Retinal pigment epithelial cell (primary cell): ENCODE measurements around the gene SAMHD1.
A peak's percentile ranks its signal among the peaks of the same experiment; 100 is the strongest.
"Not testable (repeated sequence)": the region's sequence is repeated elsewhere in the genome, so short reads cannot be mapped to it uniquely, and the experiment has no call there.

Source experiments
- DNase-seq: peaks from one replicate; pipeline ENCODE4 v3.0.0-alpha.2; 2010; ENCODE audit warnings: low read depth
- H3K4me3 ChIP-seq: 2 replicates; pipeline ENCODE4 v1.5.1; 2011; ENCODE audit warnings: mild to moderate bottlenecking, low read length, control low read depth, moderate library complexity
- CTCF ChIP-seq: conservative IDR thresholded peaks from 2 replicates; pipeline ENCODE4 v1.5.1; 2011; ENCODE audit warnings: low read depth, low read length, control low read depth, inconsistent platforms

SAMHD1 gene

DNA sequence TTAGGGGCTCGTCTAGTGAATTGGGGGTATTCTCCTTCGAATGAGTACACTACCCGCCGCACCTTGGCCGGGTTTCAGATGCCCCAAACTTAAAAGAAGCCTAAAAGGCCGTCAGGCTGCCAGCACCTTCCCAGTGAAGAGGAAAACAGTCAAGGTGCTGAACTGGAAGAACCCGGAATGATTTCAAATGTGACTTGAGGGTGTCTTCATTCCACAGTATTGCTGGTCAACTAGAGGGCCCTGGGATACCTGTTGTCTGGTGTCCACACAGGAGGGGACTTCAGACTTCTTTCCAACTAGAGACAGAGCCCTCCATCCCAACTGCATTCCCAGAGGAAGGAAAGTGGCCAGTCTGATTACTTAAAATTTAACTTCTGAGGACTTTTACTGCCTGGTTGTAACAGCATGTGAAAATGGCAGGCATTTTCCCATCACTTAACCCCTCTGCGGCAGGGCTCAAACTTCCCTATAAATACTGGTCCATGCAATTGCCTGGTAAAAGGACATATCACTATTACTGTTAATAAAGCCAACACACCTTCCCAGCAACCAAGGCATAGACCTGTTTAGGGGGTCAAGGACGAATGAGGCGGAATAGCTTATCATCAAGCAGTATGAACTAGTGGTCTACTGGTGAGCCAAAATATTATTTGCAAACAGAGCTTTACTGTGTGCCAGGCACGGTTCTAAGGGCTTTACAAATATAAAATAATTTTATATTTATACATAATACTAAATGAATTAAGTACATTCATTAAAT, 651 bp upstream of the SAMHD1 start:
- peak overlapping the region; percentile 92 for H3K4me3 ChIP-seq
- DNase-seq, result no peak
- TF ChIP-seq CTCF, result no peak

DNA sequence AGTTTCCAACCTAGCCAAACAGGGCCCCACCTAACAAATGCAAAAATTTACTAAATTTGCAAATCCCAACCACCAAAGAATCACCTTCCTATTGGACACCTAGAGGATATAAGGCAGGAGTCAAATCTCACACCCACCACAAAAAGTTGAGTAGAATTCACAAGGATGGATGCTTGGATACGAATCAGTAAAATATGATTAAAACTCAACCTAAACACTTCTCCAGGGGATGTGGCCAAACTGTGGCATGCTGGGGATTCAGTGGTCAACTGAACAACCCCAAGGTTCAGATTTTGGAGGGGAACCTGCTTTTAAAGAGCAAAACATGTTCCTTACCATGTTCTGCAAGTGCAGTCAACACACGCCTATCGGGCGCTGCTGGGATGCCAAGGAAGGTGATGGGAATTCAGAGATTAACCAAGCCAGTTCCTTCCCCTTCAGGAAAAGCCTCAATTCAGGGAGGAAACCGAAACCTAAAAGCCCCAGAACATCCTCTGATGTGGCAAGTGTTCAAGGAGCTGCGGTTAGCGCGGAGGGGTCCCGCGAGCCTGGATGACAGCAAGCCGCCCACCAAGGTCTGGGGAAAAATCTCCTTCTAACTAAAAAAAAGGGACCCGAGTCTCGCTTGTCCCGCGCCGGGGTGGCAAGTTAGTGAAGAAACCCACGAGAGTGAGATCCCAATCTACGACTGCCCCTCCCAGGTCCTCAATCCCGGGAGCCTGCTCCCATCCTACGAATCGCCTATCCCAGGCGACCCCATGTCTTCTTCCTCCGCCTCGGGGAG, 902 bp downstream of the SAMHD1 start:
- TF ChIP-seq CTCF, result no peak
- no peak for DNase-seq
- peak overlapping the region; percentile 92 for H3K4me3 ChIP-seq

DNA sequence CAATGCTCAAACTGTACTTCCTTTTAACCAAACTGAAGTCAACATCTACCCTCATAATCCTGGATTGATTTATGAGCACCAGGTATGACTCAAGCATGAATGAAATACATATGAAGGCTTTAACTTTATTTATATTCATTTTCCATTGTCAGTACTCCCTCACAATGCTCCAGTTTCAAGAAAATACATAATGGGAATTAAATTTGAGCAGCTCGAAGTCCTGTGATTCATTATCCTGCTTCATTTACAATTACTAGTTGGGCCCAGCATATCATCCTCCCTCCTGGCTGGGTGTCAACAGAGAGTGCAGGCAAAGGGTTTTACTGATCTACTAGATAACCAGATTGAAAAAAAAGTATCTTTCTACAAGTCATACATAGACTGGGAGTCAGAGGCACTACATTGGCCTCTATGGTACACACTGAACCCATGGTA, 10.1 kb downstream of the SAMHD1 start:
- TF ChIP-seq CTCF, result no peak
- peak; percentile 15 for DNase-seq
- H3K4me3 ChIP-seq, result no peak overlapping the region

DNA sequence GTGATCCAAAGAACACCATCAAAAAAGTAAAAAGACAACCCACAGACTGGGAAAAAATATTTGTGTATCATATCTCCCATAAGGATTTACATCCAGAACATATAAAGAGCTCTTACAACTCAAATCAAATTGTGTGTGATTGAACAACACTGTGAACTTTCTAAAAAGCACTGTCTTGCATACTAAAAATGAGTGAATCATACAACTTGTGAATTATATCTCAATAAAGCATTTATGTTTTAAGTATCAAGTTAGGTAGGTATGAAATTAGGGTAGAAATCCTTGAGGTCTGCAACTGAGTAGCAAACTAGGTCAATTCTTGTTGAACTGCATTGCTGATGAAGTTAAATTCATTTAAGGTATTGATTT, 14.1 kb downstream of the SAMHD1 start:
- no peak overlapping the region for H3K4me3 ChIP-seq
- no peak for DNase-seq
- no peak for TF ChIP-seq CTCF

- not testable (repeated sequence) for DNase-seq
Observed at GRCh38 chr20:36936761-36937401, 14.6 kb downstream of the SAMHD1 start.

DNA sequence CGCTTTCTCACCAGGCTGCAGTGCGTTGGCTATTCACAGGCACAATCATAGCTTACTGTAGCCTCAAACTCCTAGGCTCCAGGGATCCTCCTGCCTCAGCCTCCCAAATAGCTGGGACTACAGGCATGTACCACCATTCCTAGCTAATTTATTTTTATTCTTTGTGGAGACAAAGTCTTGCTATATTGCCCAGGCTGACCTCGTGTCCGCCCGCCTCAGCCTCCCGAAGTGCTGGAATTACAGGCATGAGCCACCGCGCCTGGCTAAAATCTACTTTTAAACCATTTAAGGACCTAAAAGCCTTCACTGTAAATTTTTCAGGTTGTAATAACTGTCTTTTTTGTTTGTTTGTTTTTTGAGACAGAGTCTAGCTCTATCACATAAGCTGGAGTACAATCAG, 15.2 kb downstream of the SAMHD1 start:
- no peak for TF ChIP-seq CTCF
- DNase-seq, result no peak
- H3K4me3 ChIP-seq, result no peak overlapping the region

More at GRCh38 chr20:36936761-36937401, 14.6 kb downstream of the SAMHD1 start:
- not testable (repeated sequence) for H3K4me3 ChIP-seq

- H3K4me3 ChIP-seq, DNase-seq: not testable (repeated sequence)
Observed at GRCh38 chr20:36933571-36933970, 17.9 kb downstream of the SAMHD1 start.
